HPDE6-E6E7 (cell line): Measurements from ENCODE around the gene LPCAT1.
A peak's percentile ranks its signal among the peaks of the same experiment; 100 is the strongest.
"Not testable (repeated sequence)": the region's sequence is repeated elsewhere in the genome, so short reads cannot be mapped to it uniquely, and the experiment has no call there.

Experiments used
- DNase-seq: peaks from one replicate; pipeline ENCODE4 v3.0.0; 2011; ENCODE audit warnings: missing footprints; ENCODE audit errors: extremely low spot score

Gene LPCAT1, protein sequence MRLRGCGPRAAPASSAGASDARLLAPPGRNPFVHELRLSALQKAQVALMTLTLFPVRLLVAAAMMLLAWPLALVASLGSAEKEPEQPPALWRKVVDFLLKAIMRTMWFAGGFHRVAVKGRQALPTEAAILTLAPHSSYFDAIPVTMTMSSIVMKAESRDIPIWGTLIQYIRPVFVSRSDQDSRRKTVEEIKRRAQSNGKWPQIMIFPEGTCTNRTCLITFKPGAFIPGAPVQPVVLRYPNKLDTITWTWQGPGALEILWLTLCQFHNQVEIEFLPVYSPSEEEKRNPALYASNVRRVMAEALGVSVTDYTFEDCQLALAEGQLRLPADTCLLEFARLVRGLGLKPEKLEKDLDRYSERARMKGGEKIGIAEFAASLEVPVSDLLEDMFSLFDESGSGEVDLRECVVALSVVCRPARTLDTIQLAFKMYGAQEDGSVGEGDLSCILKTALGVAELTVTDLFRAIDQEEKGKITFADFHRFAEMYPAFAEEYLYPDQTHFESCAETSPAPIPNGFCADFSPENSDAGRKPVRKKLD

DNA sequence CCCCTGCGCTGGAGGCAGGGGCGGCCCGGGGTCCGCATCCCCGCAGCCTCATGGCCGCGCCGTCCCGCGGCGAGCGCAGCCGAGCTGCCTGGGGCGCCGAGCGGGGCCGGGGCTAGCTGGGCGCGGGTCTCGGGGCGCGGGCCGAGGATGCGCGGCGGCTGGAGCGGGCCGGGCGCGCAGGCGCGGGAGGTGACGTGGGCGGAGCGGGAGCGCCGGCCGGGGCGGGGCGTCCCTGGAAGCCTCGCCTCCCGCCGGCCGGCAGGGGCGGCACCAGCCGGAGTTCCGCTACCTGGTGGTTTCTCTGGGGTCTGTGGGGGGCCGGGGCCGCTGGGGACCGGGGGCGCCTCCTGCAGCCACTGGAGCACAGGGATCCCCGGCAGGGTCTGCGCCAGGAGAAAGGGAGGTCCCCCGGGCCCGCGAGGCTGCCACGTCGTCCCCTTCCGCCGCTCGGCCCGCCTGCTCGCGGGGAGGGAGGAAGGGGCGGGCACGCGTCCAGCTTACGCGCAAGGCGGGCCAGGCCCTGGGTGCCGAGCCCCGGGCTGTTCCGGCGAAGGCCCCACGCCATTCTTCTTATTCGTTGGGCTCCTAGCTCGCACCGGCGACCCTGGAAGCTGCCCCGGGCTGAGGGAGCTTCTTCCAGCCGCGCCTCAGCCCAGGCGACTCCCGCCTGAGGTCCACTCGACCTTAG lies at the start of gene LPCAT1:
TSS of gene LPCAT1 (minus strand) at position 168 of the 688 bp plus-strand sequence. CDS start at position 52, 116 bp downstream.
- DNase-seq = peak; percentile 71

- DNase-seq = not testable (repeated sequence)
These were observed 48.1 kb upstream of the LPCAT1 start for GRCh38 chr5:1571875-1572274.

GRCh38 chr5:1570975-1571374 lies 47.2 kb upstream of the LPCAT1 start:
- no peak for DNase-seq

GRCh38 chr5:1568201-1568979 lies 44.6 kb upstream of the LPCAT1 start:
- DNase-seq = no peak

- not testable (repeated sequence) for DNase-seq
These were observed 43.9 kb upstream of the LPCAT1 start for GRCh38 chr5:1567527-1568200.

DNA sequence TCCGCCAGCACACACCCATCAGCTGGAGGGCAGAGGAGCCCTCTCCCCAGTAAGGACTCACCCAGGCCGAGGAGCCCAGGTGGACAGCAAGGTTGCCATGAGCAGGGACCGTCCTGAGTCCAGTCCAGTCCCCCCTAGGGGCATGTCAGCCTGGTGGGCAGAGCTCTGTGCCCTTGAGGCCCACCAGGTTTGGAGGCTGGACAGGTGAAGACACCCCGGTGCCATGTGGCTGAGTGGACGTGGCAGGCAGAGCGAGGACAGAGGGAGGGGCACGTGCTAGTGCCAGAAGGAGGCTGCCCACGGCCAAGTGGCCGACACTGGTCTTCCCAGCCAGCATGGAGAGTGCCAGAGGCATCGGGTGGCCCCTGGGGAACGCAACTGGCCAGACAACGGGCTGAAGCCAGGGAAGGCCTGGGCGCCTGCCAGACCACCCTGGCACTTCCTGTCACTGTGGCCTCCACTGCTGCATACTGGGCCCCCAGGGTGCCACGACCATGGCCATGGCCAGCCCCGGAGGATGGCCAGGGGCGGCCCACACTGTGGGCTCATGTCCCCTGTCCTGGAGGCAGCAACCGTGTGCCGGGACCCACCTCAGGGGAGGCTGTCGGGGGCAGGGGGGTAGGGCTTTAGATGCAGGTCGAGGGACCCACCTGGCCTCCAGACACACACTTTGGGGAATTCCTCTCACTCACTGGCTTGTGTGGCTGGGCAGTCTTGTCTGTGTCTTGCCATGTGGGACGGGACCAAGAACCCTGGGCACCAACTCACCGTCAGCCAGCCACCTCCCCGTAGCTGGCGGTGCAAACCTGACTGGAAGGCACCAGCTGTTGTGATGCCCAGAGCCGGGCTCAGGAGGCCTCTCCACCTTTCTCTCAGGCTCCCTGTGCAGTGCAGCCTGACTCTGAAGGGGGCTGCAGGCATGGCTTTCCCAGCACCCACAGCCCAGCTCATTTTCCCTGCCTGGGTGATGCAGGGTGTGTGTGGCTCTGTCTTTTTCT lies 42.3 kb upstream of the LPCAT1 start:
- DNase-seq = no peak

GRCh38 chr5:1564824-1565736 lies 41.3 kb upstream of the LPCAT1 start:
- no peak for DNase-seq

- no peak for DNase-seq
These were observed 40.5 kb upstream of the LPCAT1 start for GRCh38 chr5:1564182-1564748.

- peak; percentile 60 for DNase-seq
These were observed 39.9 kb upstream of the LPCAT1 start for GRCh38 chr5:1563617-1564181.

- DNase-seq = no peak
These were observed 39.3 kb upstream of the LPCAT1 start for GRCh38 chr5:1563051-1563461.

DNA sequence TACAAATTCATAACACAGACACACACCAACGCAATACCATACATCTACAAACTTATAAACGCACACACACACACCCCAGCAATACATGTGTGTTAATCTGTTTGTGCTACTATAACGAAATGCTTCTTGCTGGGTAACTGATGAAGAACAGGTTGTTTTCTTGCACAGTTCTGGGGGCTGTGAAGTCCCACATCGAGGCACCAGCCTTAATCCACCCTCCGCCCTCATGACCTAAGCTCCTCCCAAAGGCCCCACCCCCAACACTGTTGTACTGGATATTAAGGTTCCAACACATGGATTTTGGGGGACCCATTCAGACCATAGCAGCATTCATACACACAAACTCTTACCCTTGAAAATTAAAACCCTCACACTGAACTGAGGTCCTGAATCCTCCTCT lies 38.8 kb upstream of the LPCAT1 start:
- DNase-seq = no peak

- no peak for DNase-seq
These were observed 37.7 kb upstream of the LPCAT1 start for GRCh38 chr5:1561402-1561929.

DNA sequence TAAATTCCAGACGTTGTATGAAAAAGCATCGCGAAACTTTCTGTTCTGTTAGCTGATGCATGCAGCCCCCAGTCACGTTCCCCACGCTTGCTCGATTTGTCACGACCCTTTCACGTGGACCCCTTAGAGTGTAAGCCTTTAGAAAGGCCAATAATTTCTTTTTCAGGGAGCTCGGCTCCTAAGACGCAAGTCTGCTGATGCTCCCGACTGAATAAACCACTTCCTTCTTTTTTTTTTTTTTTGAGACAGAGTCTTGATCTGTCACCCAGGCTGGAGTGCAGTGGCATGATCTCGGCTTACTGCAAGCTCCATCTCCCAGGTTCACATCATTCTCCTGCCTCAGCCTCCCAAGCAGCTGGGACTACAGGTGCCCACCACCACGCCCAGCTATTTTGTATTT lies 36.7 kb upstream of the LPCAT1 start:
- DNase-seq = not testable (repeated sequence)

- no peak for DNase-seq
These were observed 35.2 kb upstream of the LPCAT1 start for GRCh38 chr5:1558944-1559343.

DNA sequence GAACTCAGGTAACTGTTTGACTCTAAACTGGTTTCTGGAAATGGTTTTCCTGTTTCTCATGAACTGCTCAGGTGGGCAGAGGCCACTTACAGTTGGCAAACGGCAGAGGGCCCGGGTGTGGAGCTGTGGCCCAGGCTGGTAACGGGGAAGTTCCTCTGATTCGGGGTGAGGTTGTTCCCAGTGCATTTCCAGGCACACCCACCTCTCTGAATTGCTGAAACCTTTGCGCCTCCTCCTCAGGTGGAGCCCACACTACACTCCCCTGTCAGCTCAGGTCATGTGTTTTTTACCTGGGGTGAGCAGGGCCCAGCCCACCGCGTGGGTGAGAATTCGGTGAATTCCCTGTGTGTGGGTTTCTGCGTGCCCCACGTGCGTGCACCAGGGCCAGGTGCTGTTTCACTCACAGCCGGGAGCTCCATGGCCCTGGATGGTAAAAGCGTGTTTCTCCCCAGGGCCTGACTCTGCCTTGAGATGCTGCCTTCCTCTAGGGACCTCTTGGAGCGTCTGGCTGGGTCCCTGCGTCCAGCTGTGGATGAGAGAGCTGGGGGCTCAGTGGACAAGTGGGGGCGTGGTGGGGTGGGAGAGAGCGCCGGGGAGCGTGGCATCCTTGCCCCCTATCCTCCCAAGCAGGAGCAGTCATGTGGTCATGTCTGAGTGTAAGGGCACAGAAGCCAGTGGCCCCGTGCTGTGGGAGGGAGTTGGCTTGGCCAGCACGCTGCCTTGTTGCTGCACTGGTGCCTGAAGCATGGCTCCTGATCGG lies 33.5 kb upstream of the LPCAT1 start:
- no peak for DNase-seq

- DNase-seq = no peak
These were observed 32.3 kb upstream of the LPCAT1 start for GRCh38 chr5:1555808-1556731.
